ENCODE measurements around the gene ZNF8.
"Not testable (repeated sequence)": the region's sequence is repeated elsewhere in the genome, so short reads cannot be mapped to it uniquely, and the experiment has no call there.

Gene ZNF8

DNA sequence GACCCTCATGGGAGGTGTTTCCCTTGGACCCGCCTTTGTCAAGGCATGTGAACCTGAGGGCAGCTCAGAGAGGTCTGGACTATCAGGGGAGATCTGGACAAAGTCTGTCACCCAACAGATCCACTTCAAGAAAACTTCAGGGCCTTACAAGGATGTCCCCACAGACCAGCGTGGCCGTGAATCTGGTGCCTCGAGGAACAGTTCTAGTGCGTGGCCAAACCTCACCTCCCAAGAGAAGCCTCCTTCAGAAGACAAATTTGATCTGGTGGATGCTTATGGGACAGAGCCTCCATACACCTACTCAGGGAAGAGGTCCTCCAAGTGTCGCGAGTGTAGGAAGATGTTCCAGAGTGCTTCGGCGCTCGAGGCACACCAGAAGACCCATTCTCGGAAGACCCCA is 59.6 kb downstream of the ZNF8 start:
- DNase-seq, result no peak

DNA sequence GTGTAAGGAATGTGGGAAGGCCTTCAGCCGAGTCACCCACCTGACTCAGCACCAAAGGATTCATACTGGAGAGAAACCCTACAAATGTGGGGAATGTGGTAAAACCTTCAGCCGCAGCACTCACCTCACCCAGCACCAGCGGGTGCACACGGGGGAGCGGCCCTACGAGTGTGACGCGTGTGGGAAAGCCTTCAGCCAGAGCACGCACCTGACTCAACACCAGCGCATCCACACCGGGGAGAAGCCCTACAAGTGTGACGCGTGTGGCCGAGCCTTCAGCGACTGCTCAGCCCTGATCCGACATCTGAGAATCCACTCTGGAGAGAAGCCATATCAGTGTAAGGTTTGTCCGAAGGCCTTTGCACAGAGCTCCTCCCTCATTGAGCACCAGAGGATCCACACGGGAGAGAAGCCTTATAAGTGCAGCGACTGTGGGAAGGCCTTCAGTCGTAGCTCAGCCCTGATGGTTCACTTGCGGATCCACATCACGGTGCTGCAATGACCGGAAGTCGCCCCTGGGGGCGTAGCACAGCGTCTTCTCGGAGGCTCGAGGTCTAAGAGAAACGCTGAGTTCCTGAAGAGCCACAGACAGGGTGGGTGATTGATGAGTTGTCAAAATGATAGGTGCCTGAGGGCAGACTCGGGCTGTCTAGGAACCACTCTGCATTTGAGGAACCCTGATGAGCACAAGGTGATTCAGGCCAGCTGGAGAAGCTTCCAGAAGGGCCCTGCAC is 60.2 kb downstream of the ZNF8 start:
- DNase-seq, result no peak

DNA sequence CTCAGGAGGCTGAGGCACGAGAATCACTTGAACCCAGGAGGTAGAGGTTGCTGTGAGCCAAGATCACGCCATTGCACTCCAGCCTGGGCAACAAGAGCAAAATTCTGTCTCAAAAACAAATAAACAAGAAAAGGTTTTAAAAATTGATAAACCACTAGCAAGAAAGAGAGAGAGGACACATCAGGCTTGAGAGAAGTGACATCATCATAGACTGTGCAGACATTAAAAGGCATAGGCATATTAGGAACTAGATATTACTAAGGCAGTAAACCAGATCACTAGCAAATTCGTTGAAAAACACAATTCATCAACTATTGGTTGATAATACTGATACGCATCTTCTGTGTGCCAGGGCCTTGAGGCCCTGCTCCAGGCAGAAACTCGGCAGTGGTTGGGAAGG is 66.8 kb downstream of the ZNF8 start:
- DNase-seq, result no peak

DNA sequence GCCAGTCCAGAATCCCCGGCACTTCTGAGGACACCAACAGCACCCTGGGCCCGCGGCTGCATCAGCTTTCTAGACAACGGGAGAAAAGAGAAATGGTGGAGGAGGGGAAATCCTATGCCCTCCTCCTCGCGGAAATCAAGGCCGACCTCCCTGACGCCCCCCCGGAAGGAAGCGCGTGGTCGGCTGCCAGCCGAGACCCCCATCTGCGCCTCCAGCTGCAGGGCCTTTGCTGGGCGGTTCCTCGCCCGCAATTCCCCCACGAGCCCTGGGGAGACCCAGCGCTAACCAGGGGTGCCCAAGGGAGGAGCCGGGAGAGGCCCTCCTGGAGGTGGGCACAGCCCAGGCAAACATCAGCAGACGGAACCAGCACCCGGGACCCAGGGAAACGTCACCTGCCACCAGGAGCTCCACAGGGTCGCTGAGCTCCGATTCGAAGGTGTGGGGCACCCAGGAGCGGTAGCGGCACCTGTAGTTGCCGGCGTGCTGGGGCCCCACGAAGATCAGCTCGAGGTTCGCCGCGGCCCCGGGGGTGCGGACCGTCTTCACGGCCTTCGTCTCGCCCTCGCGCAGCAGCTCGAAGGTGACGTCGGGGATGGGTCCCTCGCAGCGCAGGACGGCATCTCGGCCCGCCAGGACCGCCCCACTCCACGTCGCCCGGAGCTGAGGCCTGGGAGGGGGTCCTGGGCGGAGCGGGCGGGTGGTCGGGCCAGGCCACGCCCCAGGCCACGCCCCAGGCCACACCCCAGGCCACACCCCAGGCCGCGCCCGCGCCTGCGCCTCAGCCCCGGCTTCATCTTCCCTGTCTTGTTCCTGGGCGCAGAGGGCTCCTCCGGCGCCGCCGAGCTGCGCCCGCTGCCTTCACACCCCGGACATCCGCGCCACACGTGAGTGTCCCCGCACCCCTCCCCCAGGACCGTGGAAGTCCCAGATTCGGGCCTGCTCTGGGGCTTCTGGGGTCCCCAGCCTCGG is 68.5 kb downstream of the ZNF8 start:
- DNase-seq, result peak; percentile 77

DNA sequence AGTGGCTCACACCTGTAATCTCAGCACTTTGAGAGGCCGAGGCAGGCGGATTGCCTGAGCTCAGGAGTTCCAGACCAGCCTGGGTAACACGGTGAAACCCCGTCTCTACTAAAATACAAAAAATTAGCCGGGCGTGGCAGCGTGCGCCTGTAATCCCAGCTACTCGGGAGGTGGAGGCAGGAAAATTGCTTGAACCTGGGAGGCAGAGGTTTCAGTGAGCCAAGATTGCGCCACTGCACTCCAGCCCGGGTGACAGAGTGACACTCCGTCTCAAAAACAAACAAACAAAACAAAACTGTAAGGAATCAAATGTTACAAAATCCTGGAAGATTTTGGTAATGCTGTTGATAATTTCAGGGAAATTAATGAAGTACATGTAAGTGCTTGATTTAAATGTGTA is 69.3 kb downstream of the ZNF8 start:
- DNase-seq, result not testable (repeated sequence)

DNA sequence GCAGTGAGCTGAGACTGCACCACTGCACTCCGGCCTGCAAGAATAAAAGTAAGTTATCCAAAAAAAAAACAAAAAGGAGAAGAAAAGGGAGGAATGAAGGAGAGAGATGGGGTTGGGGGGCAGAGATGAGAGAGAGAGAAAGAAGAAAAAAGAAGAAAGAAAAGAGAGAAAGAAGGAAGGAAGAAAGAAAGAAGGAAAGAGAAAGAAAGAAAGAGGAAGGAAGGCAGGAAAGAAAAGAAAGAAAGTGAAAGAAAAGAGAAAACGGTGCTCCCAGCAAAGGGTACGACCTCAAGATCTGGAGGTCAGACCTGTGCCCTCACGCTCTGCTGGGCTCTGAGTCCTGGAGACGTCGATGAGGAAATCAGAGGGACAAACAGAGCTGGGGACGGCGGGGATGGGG is 70.8 kb downstream of the ZNF8 start:
- DNase-seq, result no peak

DNA sequence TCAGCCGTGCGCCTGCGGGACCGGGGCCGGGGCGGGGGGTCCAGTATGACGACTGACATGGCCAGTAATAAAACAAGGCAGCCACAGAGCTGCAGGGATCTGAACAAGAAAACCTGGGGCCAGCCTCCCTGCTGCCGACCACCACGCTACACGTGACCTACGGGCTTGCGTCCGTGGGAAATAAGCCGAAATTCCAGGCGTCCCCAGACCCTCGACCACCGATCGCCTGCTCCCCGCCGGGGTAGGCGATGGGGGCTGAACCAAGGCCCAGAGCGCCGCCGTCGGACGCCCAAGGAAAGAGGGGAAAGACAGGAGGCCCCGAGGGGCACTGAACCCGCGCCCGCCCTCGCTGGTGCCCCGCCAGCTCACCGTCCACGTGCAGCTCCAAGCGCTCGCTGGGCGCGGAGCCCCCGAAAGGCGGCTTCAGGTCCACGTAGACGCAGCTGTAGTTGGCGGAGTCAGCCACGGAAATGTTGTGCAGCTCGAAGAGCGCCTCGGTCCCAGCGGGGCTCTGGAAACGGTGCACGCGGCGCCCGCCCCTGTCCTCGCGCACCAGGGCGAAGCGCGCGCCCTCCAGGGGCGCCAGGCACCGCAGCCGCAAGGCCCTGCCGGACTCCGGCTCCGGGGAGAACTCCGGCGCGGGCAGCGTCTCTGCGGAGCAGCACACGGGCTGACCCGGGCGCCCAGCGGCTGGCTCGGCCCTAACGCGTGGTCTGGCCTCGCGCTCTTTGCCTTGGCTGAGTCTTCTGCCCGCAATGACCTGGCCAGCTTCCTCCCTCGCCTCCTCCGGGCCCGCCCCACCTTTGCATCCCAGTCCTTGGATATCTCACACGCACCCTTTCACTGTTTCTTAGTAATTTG is 71.5 kb downstream of the ZNF8 start:
- no peak for DNase-seq

DNA sequence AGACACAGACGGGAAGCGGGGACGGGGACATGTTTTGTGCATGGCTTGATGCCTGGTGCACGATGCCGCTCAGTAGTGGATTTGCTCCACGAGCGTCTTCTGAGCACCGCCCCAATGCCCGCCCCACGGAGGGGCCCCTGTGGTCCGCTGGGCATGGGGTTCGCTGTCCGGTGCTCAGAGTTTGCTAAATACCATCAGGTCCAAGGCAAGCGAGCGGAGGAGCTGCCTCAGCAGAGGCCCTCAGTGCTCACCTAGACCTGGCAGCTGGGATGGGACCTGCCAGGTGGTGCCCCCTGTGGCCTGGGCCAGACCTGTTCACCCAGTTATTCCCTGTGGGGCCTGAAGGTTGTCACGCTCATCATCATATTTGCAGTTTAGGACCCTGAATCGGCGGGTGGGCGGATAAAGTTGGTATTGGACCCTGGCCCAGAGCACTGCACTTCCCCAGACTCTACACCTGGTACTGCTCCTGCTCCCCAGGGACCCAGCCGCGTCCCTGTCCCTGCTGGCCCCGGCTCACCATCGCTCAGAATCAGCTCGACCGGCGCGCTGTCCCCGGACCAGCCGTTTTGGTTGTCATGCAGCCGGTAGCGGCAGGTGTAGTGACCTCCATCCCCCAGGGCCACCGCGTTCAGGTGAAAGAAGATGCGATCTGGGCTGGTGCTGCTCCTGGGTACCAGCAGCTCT is 72.3 kb downstream of the ZNF8 start:
- DNase-seq, result no peak

DNA sequence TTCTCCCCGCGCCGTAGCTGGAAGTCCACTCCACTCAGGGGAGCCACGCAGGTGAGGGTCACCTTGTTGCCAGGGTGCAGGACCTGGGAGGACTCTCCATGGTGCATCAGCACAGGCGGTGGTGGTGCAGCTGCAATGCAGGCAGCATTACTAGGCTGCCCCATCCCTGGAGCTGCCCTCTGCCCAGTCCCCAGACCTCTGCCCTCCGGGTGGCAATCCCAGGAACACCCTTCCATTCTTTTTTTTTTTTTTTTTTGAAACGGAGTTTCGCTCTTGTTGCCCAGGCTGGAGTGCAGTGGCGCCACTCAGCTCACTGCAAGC is 72.8 kb downstream of the ZNF8 start:
- no peak for DNase-seq

DNA sequence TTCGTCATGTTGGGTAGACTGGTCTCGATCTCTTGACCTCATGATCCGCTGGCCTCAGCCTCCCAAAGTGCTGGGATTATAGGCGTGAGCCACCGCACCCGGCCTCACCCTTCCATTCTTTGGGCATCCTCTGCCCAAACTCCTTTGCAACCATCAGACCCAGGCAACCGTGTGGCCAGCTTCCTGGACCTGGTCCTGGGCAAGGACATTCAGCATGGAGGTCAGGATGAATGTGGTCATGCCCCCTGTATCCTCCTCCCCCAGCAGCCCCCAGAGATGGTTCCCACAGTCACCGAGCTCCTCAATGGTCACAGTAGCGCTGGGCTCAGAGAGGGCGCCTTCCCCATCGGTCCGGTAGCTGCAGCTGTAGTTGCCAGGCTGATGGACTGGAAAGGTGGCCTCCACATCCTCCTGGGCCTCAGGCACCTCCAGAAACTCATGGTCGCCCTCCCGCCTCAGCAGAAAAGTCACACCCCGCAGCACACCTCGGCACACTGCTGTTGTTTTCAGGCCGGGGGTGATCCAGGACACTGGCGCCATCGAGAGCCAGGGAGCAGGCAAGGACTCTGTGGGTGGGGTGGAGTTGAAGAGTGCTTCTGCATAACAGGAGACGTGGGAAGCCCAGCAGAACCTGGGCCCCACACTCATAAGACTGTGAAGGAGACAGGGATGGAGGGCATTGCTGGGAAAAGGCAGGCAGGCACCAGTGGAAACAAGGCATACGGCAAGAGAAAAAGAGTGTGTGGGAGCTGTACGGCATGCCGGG is 73.4 kb downstream of the ZNF8 start:
- DNase-seq, result no peak
